NCI-H2196 (cell line): ENCODE results near the gene AOC3.
"Not testable (repeated sequence)": the region's sequence is repeated elsewhere in the genome, so short reads cannot be mapped to it uniquely, and the experiment has no call there.

Experiments
- DNase-seq: peaks from one replicate; lab custom pipeline; 2025; ENCODE audit not compliant: unreplicated experiment; lab: John Stamatoyannopoulos, UW

AOC3 gene

DNA sequence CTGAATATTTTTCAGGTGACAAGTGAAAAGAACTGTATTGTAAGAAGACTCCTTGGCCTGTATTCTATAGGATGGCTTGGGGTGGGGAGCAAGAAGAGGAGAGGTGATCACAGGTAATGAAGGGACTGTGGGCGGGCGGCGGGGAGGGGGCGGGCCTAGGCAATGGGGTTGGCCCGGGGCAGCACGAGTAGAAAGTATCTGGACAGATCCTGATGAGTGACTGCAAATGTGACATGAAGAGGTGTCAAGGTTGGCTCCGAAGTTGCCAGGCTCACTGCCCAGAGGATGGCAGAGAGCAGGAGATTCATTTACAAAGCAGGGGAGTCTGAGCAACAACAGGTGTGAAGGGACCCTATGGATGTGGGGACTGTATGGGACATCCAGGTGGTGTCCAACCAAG is 38.8 kb downstream of the AOC3 start:
- DNase-seq, result no peak

DNA sequence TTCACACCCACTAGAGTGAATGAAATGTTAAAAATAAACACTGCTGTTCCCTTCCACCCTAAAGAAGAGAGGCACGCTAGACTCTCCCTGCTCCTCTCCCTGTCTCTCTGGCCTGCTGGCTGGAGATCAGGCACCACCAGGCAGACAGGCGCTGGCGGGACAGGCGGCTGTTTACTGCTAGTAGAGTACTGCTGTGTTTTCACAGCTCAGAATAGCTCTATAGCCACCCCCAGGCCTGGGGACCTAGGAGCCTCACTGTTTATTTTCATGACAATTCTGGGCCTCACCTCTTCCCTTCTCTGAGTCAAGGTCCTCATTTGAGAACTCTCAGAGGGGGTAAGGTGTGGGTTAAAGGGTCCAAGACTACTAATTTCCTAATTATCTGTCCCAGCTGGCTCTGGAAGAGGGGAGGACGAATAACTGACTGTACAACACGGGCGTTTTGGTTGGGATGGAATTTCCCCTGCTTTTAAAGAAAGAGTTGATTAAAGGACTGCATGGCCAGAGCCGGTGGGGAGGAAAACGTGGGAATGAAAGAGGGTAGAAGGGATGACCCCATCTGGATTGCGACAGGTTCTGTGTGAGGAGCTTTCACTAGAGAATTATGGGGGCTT is 40.6 kb downstream of the AOC3 start:
- no peak for DNase-seq

DNA sequence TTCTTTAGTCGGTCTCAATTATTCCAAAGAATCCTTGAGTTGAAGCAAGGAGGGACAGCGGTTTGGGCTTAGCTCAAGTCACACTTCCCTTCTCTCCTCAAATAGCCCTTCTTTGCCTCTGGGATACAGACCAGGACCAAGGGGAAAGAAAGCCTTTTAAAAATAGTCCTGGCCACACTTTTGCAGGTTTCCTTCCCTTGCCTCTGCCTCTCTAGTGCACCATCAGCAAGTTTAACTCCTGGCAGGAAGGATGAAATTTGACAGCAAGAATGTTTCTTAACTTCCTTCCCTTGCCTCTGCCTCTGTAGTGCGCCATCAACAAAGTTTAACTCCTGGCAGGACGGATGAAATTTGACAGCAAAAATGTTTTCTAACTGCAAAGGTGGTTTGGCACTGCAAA is 42.4 kb downstream of the AOC3 start:
- no peak for DNase-seq

DNA sequence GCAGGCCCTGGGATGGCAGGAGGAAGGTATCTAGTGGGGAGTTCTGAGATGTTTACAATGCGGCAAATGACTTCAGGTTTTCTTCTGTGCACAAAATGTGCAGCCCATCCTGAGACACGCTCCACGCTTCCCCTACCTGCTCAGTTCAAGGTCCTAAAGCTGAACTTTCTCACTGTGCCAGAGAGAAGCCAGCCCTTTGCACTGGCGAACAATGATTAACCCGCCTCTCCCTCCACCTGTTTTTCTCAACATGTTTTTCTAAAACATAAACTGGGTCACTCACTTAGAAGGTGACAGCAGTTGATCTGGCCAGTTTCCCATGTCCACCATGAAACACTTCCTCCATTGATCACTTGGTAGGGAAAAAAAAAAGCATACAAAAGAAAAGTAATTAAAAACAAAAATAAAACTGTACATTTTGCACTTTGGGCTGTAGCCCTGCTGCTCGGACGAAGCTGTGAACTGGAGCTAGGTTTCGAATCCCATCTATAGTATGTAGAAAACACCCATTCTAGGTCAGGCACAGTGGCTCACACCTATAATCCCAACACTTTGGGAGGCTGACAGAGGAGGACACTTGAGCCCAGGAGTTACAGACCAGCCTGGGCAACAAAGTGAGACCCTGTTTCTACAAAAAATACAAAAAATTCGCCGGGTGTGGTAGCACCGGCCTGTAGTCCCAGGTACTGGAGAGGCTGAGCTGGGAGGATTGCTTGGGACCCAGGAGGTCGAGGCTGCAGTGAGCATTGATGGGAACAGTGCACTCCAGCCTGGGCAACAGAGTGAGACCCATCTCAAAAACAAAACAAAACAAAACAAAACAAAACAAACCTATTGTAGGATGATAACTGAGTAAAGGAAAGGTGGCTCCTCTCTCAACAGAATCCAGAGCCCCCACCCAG is 43.5 kb downstream of the AOC3 start:
- no peak for DNase-seq

DNA sequence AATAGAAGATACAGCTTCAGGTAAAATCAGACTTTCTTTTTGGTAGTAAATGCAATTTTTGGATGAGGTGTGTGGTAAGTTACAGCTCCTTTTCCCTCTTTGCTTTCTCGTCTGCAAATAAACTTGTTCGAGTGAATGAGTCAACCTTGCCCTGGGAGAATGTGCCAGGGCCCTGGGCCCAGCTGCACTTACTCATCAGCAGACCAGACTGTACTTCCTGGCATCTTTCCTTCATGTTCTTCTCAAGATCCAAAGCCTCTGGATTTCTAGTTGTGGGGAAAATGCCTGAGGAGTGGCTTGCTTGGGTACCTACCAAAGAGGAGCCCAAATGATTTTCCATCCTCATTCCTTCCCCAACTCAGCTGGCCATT is 44.2 kb downstream of the AOC3 start:
- no peak for DNase-seq

DNA sequence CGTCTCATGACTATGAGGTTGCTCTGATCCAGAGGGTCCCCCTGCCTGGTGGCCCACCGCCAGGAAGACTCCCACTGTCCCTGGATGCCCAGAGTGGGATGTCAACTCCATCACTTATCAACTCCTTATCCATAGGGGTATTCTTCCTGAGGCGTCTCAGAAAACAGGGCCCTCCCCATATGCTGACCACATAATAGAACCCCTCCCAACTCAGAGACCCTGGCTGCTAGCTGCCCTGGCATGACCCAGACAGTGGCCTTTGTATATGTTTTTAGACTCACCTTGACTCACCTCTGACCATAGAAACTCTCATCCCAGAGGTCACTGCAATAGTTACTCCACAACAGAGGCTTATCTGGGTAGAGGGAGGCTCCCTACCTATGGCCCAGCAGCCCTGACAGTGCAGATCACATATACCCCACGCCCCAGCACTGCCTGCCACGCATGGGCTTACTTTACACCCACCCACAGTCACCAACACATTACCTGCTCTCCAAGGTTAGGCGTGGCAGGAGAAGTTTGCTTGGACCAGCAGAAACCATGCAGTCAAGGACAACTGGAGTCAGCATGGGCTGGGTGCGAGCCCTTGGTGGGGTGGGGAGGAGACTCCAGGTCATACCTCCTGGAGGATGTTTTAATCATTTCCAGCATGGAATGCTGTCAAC is 47.3 kb downstream of the AOC3 start:
- no peak for DNase-seq

DNA sequence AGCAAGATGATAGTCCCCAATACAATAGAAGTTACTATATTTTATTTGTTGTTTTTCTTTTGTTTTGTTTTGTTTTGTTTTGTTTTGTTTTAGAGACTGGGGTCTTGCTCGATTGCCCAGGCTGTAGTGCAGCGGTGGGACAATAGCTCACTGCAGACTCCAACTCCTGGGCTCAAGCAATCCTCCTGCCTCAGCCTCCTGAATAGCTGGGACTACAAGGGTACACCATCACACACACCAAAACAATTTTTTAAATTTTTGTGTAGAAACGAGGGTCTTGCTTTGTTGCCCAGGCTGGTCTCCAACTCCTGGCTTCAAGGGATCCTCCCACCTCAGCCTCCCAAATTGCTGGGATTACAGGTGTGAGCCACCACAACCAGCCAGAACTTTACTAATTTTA is 49.0 kb downstream of the AOC3 start:
- not testable (repeated sequence) for DNase-seq

DNA sequence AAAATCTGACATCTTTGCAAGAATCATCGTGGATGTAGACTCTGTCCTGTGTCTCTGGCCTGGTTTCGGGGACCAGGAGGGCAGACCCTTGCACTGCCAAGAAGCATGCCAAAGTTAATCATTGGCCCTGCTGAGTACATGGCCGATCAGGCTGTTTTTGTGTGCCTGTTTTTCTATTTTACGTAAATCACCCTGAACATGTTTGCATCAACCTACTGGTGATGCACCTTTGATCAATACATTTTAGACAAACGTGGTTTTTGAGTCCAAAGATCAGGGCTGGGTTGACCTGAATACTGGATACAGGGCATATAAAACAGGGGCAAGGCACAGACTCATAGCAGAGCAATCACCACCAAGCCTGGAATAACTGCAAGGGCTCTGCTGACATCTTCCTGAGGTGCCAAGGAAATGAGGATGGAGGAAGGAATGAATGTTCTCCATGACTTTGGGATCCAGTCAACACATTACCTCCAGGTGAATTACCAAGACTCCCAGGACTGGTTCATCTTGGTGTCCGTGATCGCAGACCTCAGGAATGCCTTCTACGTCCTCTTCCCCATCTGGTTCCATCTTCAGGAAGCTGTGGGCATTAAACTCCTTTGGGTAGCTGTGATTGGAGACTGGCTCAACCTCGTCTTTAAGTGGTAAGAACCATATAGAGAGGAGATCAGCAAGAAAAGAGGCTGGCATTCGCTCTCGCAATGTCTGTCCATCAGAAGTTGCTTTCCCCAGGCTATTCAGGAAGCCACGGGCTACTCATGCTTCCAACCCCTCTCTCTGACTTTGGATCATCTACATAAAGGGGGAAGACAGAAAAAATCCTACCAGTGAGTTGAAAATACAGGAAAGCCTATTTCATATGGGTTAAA is 49.7 kb downstream of the AOC3 start, which contains the start of gene G6PC1:
Gene G6PC1 (plus strand): TSS at position 340 of the 872 bp plus-strand sequence. CDS start 78 bp downstream, at position 418.
- no peak for DNase-seq

DNA sequence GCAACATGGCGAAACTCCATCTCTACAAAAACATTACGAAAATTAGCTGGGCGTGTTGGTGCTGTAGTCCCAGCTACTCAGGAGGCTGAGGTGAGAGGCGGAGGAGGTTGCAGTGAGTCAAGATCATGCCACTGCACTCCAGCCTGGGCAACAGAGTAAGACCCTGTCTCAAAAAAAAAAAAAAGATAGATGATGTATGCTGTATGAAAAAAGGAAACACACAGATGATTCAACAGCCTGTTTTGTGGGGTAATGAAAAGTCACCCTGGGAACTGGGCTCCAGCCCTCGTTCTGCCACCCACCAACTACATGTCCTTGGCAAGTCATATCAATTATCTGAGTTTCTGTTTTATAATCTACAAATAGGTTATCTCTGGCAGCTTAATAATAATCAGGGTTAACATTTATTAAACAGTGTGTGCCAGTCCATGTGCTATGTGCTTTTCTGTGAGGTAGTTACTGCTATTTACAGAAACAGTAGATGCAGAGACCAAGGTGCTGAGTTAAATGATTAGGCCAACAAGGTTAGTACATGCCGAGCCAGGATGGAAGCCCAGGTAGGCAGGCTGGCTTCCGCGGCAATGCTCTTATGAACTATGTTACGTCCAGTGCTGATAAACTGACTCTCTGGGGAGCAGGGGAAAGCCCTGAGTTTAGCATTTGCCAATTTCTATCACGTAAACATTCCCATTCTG is 50.7 kb downstream of the AOC3 start:
- no peak for DNase-seq

DNA sequence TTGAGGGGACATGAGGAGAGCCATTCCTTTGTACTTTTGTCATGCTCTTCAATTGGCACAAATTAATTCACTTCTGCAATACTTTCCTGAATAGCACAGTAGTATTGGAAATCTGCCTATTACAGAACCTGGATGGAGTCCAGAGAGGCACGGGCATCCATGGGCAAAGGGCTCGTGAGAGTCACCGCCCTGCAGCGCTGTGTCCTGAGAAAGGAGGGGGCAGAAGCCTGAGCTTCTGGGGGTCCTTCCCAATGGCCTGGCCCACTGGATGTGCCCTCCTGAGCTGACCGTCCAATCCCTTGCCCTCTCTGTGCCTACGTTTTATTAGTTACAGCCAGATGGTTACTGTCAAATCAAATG is 53.1 kb downstream of the AOC3 start:
- no peak for DNase-seq

DNA sequence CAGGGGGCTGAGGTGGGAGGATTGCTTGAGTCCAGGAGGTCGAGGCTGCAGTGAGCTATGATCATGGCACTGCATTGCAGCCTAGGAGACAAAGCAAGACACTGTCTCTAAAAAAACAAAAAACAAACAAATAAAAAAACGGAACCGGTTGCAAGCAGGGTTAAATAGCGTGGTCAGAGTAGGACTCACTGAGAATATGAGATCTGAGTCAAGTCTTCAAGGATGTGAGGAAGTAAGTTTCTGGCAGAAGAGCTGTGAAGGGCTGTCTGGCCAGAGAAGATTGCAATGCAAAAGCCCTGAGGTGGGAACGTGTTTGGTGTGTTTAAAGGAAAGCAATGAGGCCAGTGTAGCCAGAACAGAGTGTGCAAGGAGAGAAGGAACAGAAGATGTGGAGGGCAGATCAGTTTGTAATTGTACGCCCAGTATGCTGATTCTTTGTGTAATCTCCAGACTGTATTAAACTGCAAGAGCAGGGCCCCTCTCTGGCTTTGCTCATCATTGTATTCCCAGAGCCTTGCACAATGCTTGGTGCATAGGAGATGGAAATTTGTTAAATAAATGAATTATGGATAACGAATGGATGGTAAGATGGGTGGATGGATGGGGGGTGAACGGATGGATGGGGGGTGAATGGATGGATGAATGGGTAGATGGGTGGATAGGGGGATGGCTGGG is 55.9 kb downstream of the AOC3 start:
- DNase-seq, result no peak
